Endometrial microvascular endothelial cells (primary cell): Measurements from ENCODE around the gene SMAD7. TPM values are rescaled to one million over a fixed set of nuclear protein-coding genes. Genes with fewer than 3 reads are reported as not detected.
"Not testable (repeated sequence)": the region's sequence is repeated elsewhere in the genome, so short reads cannot be mapped to it uniquely, and the experiment has no call there.

ENCODE experiments used
- in situ Hi-C: cut with HindIII; loops from 2 replicates; pipeline ENCODE4 v1.10.0; 2017; ENCODE audit warnings: low sequenced_read_pairs, low pct_unique_long_range_greater_than_20kb; ENCODE audit errors: inconsistent ontology term
- total RNA-seq: library from RNA; depleted of rRNA; stranded (reverse); fragments of >200 nt; gene quantifications from one replicate; pipeline ENCODE4 v1.2.3, GENCODE V29; 2015; ENCODE audit errors: inconsistent ontology term

The SMAD7 gene
- total RNA-seq, 1 donor from 2014 or later, result 6.6 TPM

DNA sequence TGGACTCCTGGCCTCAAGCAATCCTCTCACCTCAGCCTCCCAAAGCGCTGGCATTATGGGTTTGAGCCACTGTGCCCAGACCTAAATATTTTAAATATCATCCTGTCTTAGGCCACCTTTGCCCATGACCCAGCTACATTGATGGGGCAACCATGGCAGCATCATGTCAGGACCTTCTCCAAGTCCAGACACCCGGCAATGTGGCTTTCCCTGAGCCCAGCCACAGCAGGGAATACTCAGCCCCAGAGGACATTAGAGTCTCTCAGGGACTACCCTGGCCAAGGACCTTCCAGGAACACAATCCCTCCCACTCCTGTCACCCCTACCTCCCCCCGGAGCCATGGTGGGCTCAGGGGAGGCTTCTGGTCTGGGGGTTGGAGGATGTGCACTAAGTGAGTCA lies 72.8 kb downstream of the SMAD7 start:
- in situ Hi-C loops, result no loop called here

DNA sequence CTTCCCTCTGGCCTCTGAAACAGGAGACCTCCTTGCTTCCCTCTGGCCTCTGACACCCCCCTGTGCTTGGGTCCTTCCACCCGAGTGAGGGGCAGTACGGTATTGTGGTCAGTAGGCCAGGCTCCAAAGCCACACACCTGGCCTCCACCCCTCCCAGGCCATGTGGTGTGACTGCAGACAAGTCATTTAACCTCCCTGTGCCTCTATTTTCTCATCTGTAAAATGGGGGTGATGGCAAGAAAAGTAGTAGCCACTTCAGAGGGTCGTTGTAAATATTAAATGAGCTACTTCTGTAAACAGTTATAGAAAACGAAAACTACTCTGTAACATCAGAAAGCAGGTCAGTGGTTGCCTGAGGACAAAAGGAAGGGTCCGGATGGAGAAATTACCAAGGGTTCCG lies 74.2 kb downstream of the SMAD7 start:
- in situ Hi-C loops, result no loop called here

DNA sequence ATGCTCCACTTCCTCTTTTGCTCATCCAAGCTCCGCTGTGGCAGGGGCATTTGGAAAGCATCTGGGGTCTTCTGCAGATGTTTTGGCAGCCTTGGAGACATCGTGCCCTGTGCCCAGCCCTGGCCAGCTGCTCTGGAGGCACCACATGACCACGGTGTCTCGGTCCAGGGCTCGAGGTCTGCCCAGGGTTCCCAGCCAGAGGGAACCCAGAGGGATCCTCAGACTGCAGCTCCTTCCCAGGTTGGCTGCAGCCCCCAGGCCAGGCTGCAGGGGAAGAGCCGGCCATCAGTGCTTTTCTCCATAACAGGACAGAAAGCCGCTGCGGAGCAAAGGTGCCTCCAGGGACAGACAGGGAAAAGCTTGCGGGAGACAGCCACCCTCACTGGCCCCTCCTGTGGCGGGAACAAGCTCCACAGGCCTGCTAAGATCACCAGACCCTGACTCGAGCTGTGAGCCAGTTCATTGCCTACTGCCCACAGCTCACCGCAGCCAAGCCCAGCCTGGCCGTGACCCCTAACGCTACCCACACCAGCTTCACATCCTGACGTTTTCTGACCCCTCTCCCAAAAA lies 74.7 kb downstream of the SMAD7 start:
- in situ Hi-C loops, result no loop called here

DNA sequence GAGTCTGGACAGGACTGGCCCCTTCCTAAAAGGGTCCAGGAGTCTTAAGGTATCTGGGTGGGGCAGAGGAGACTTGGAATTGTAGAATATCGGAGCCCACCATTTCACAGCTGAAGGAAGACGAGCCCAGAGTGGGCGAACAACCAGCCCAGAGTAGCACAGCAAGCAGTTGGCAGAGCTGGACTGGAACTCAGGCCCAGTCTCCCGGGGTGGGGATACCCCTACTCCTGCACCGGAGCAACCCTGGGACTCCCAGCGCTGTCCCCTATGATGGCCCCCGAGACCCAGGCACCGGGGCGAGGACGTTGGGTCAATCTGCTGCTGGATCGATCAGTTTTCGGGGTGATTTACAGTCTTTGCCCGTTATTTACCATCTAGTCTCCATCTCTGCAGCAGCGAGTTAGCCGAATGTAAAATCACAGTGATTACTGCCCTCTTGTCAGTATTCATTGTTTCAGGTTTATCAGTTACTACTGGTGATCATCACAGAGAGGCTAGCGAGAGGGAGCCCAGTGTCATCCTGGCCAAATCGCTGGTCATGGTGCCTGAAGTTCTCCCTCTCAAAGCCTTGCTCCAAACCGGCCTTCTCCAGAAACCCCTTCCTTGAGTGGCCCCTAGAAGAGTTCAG lies 75.3 kb downstream of the SMAD7 start:
- in situ Hi-C loops, result no loop called here

DNA sequence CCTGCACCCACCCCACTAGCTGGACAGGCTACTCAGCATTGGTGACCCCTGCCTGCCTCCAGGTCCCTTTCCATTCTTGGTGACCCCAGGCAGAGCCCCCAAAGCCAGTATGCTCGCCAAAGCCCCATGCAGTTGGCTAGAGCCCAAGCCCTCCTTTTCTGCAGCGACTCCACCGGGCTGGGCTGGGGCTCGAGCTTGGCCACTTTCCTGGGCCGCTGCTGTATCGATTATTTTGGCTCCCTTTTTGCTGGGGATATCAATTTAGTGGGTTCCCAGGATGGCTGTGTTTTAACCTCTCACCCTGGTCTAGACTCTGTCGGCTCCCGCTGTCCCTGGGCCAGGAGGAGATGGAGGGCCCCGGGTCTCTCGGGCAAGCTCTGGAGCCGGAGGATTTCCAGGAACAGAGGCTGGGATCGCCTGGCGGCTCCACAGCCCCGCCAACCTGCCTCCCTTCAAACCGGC lies 76.0 kb downstream of the SMAD7 start:
- in situ Hi-C loops, result no loop called here

DNA sequence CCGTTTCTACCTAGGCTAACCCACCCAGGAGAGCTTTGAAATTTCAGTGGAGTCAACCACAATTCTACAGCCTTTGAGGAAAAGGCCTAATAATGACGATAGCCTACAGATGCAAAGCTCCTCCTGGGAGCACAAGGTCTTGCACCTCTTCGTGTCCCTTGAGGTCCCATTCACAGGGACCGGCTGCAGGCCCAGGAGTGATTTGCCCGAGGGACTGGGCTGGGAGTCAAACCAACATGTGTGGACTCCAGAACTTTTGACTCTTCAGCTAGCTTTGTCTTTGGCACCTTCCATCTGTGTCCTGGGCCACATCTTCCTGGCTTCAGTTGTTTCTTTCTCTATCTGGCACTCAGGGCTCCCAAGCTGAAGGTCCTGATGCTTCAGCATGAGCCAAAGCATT lies 76.5 kb downstream of the SMAD7 start:
- in situ Hi-C loops, result no loop called here

DNA sequence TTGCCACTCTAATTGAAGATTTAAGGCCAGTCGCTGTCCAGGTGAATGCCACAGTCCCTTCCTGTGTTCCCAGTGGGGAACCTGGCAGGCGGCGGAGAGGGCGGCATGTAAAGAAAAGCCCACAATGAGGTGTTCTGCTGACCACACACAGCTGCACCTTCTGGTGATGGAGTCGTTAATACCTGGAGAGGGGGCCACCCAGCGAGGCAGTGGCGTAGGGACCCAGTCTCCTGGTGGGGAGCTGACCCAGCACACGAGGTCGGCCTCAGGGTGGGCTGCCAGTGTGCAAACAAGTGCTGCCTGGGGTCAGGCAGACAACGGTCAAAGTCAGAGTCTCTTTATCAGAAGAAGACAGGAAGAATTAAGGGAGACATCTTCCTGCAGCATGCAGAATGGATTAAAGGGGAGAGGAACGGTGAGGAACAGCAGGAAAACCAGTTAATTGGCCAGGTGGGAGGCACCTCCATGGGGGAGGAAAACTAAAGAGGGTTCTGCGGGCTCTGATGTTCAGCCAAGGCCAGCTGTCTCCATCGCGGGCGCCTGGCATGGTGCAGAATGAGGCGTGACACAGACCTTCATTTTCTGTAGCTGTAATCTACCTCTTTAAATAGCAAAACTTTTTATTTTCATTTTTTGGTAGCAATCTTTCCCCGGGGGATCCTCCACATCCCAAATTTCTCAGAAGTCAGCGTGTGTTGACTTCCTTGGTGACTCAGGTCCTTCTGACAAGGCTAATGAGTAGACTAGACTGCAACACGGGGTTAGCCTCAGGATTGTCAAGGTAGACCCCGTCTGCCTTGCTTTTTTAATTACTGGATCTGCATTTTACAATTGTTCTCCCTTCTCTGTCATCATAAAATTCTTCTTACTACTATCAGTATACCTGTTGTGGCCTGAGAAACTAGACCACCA lies 78.3 kb downstream of the SMAD7 start:
- in situ Hi-C loops, result no loop called here

DNA sequence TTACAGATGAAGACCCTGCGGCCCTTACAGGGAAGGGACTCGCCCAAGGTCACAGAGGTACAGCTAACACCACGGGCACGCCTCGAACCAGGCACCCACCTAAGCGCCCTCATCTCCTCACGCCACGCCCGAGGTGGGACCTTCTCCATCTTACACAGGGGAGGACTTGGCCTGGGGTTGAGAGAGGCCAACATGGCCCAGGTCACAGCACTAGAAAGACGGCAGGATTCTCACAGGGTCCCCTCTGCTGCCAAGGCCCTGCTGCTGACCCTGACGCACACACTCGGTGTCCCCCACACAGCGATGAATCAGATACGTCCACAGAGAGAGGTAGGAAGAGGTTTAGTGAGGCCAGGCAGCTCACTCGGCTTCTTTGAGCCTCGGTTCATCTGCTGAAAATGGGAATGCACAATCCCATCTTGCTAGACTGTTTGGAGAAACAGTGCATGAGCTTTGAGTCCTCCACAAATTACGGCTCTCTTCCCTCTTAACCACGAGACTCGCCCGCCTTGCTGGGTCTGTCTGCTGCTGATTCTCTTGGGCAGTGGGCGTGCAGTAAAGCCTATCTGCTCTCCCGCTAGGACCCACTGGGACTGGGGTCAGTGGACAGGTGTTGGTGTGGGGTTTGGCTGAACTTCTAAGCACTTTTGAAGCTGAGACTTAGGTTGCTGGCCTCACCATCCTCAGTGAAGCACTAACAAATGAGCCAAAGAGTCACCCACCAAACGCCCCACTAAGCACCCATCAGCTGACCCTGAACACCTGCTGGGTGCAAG lies 79.2 kb downstream of the SMAD7 start:
- in situ Hi-C loops, result no loop called here

DNA sequence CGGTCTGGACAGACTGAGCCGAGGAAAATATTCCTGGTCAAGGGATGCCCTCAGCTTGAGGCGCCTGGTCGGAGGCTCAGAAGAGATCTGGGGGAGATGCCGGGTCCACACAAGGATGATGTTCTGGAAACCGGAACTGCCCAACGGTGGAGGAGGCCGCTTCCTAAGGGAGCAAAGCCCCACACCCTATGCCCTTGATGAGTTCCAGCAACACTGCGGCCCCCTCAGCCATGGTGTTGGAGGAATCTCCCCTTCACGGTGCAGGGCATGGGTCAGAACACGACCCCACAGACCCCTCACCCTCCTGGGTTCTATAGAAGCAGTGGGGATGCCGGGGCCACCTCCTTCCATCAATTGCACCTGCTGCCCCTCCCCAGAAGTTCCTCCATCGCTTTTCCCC lies 79.8 kb downstream of the SMAD7 start:
- in situ Hi-C loops, result not testable (repeated sequence)
